ENCODE data around the gene UPP1.
"Not testable (repeated sequence)": the region's sequence is repeated elsewhere in the genome, so short reads cannot be mapped to it uniquely, and the experiment has no call there.

The UPP1 gene

GRCh38 chr7:48063985-48064384 lies 25.1 kb upstream of the UPP1 start:
- TF ChIP-seq, protein P1, sequence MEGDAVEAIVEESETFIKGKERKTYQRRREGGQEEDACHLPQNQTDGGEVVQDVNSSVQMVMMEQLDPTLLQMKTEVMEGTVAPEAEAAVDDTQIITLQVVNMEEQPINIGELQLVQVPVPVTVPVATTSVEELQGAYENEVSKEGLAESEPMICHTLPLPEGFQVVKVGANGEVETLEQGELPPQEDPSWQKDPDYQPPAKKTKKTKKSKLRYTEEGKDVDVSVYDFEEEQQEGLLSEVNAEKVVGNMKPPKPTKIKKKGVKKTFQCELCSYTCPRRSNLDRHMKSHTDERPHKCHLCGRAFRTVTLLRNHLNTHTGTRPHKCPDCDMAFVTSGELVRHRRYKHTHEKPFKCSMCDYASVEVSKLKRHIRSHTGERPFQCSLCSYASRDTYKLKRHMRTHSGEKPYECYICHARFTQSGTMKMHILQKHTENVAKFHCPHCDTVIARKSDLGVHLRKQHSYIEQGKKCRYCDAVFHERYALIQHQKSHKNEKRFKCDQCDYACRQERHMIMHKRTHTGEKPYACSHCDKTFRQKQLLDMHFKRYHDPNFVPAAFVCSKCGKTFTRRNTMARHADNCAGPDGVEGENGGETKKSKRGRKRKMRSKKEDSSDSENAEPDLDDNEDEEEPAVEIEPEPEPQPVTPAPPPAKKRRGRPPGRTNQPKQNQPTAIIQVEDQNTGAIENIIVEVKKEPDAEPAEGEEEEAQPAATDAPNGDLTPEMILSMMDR (IDR thresholded peaks at IDR 0.05; ENCODE audit: control insufficient read depth, insufficient read depth, low read depth, low read length, missing control alignments), result no peak
- DNase-seq (ENCODE audit: low read depth), result no peak
- no peak overlapping the region for H3K4me3 ChIP-seq (ENCODE audit: control insufficient read depth, low read depth, low read length)

GRCh38 chr7:48067475-48067874 lies 21.6 kb upstream of the UPP1 start:
- H3K4me3 ChIP-seq (ENCODE audit: control insufficient read depth, low read depth, low read length), result no peak overlapping the region
- no peak for DNase-seq (ENCODE audit: low read depth)
- TF ChIP-seq, protein P1 (IDR thresholded peaks at IDR 0.05; ENCODE audit: control insufficient read depth, insufficient read depth, low read depth, low read length, missing control alignments), result no peak

GRCh38 chr7:48074204-48074654 lies 14.8 kb upstream of the UPP1 start:
- no peak overlapping the region for H3K4me3 ChIP-seq (ENCODE audit: control insufficient read depth, low read depth, low read length)
- TF ChIP-seq, protein P1 (IDR thresholded peaks at IDR 0.05; ENCODE audit: control insufficient read depth, insufficient read depth, low read depth, low read length, missing control alignments), result no peak
- no peak for DNase-seq (ENCODE audit: low read depth)

- DNase-seq (ENCODE audit: low read depth), result no peak
- TF ChIP-seq, protein P1 (IDR thresholded peaks at IDR 0.05; ENCODE audit: control insufficient read depth, insufficient read depth, low read depth, low read length, missing control alignments), result no peak
- H3K4me3 ChIP-seq (ENCODE audit: control insufficient read depth, low read depth, low read length), result no peak overlapping the region
Measured at GRCh38 chr7:48077423-48077822, 11.6 kb upstream of the UPP1 start.

DNA sequence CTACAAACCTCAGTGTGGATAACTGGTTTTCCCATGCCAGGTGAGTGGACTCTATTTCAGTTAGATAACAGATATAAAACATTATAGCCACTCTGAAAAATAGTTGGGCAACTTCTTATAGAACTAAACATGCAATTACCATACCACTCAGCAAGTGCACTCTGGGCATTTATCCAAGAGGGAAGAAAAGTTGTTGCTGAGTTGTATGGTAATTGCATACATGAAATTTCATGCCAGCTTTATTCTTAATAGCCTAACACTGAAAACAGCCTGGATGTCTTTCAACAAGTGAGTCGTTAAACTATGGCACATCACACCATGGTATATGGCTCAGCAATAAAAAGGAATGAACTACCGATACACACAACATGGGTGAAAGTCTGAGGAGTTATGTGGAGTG lies 10.6 kb upstream of the UPP1 start:
- no peak for DNase-seq (ENCODE audit: low read depth)
- H3K4me3 ChIP-seq (ENCODE audit: control insufficient read depth, low read depth, low read length), result no peak overlapping the region
- TF ChIP-seq, protein P1 (IDR thresholded peaks at IDR 0.05; ENCODE audit: control insufficient read depth, insufficient read depth, low read depth, low read length, missing control alignments), result no peak

GRCh38 chr7:48082378-48082777 lies 6.7 kb upstream of the UPP1 start:
- not testable (repeated sequence) for H3K4me3 ChIP-seq (ENCODE audit: control insufficient read depth, low read depth, low read length); DNase-seq (ENCODE audit: low read depth)

- DNase-seq (ENCODE audit: low read depth), result no peak
- H3K4me3 ChIP-seq (ENCODE audit: control insufficient read depth, low read depth, low read length), result no peak overlapping the region
- TF ChIP-seq, protein P1 (IDR thresholded peaks at IDR 0.05; ENCODE audit: control insufficient read depth, insufficient read depth, low read depth, low read length, missing control alignments), result no peak
Measured at GRCh38 chr7:48083114-48083830, 5.8 kb upstream of the UPP1 start.
